ENCODE results near the gene STRN3.

The STRN3 gene

DNA sequence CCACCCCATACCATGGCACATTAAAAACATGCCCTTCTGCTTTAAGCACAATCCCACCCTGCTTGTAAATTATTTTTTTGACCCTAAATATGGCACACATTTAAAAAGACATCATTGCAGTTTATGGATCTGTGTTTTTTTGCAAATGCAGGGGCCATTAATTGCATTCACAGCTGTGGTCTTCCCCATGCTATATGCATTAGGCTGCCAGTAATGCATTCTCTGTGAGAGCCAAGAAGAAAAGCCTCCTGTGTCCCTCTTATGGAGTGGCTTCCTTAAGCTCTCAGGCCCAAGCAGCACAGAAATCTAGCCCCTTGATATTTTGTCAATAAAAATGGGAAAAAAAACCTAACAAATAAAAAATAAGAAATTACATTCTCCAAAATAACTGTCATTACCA, 172.2 kb downstream of the STRN3 start:
- H3K9me3 ChIP-seq (ENCODE audit: low read length) = no peaks in the 10 kb centered on the region
- H3K4me1 ChIP-seq (ENCODE audit: insufficient read depth, low read length, severe bottlenecking) = no peaks in the 10 kb centered on the region
- H3K27me3 ChIP-seq (ENCODE audit: insufficient read depth, low read length) = no peaks in the 10 kb centered on the region
- no peak overlapping the region for H2AFZ ChIP-seq (ENCODE audit: low read length)
- no peaks in the 10 kb centered on the region for H3K9me2 ChIP-seq (ENCODE audit: low read depth, low read length)
- no peaks in the 10 kb centered on the region for H3K36me3 ChIP-seq (ENCODE audit: insufficient read depth, low read length)
- H3K27ac ChIP-seq (ENCODE audit: low read depth, low read length, poor library complexity, severe bottlenecking) = no peak overlapping the region
- H3K4me3 ChIP-seq (ENCODE audit: low read depth, low read length, poor library complexity, severe bottlenecking) = no peak overlapping the region
- H3K4me2 ChIP-seq (ENCODE audit: low read length) = no peak overlapping the region
- no peaks in the 10 kb centered on the region for H3F3A ChIP-seq (ENCODE audit: insufficient read depth, low read length)
- no peaks in the 10 kb centered on the region for H3K79me2 ChIP-seq (ENCODE audit: insufficient read depth, low read length)
- TF ChIP-seq, protein P1, sequence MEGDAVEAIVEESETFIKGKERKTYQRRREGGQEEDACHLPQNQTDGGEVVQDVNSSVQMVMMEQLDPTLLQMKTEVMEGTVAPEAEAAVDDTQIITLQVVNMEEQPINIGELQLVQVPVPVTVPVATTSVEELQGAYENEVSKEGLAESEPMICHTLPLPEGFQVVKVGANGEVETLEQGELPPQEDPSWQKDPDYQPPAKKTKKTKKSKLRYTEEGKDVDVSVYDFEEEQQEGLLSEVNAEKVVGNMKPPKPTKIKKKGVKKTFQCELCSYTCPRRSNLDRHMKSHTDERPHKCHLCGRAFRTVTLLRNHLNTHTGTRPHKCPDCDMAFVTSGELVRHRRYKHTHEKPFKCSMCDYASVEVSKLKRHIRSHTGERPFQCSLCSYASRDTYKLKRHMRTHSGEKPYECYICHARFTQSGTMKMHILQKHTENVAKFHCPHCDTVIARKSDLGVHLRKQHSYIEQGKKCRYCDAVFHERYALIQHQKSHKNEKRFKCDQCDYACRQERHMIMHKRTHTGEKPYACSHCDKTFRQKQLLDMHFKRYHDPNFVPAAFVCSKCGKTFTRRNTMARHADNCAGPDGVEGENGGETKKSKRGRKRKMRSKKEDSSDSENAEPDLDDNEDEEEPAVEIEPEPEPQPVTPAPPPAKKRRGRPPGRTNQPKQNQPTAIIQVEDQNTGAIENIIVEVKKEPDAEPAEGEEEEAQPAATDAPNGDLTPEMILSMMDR (IDR thresholded peaks at IDR 0.05; ENCODE audit: low read length) = no peak
- TF ChIP-seq EZH2 (IDR thresholded peaks at IDR 0.05; ENCODE audit: borderline replicate concordance, low read length) = no peak
- H4K20me1 ChIP-seq (ENCODE audit: insufficient read depth, low read length) = no peaks in the 10 kb centered on the region
- H3K9ac ChIP-seq (ENCODE audit: low read length) = no peak overlapping the region

DNA sequence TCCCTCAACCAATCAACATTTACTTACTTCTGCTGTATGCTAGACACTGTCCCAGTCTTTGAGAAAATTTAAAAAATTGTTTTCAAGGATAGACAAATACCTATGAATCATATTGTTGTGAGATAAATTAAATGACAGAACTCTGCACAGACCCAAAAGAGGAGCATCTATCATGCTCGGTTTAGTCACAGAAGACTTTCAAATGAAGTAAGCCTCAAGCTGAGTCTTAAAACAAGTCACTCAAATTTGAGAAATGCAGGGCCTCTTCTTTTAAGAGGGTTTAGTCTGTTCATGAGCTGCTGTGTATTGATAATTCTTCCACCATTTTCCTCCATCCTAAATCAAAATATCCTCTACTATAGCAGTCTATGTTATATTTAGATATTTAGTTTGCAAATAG, 176.2 kb downstream of the STRN3 start:
- H3K79me2 ChIP-seq (ENCODE audit: insufficient read depth, low read length) = no peaks in the 10 kb centered on the region
- no peaks in the 10 kb centered on the region for H4K20me1 ChIP-seq (ENCODE audit: insufficient read depth, low read length)
- H3K4me1 ChIP-seq (ENCODE audit: insufficient read depth, low read length, severe bottlenecking) = no peaks in the 10 kb centered on the region
- H3K27me3 ChIP-seq (ENCODE audit: insufficient read depth, low read length) = no peaks in the 10 kb centered on the region
- H3F3A ChIP-seq (ENCODE audit: insufficient read depth, low read length) = no peaks in the 10 kb centered on the region
- H3K9me3 ChIP-seq (ENCODE audit: low read length) = no peaks in the 10 kb centered on the region
- no peak overlapping the region for H2AFZ ChIP-seq (ENCODE audit: low read length)
- no peaks in the 10 kb centered on the region for H3K36me3 ChIP-seq (ENCODE audit: insufficient read depth, low read length)
- no peak overlapping the region for H3K4me2 ChIP-seq (ENCODE audit: low read length)
- no peak overlapping the region for H3K9ac ChIP-seq (ENCODE audit: low read length)
- TF ChIP-seq EZH2 (IDR thresholded peaks at IDR 0.05; ENCODE audit: borderline replicate concordance, low read length) = no peak
- TF ChIP-seq, protein P1 (IDR thresholded peaks at IDR 0.05; ENCODE audit: low read length) = no peak
- H3K27ac ChIP-seq (ENCODE audit: low read depth, low read length, poor library complexity, severe bottlenecking) = no peak overlapping the region
- H3K4me3 ChIP-seq (ENCODE audit: low read depth, low read length, poor library complexity, severe bottlenecking) = no peak overlapping the region
- no peaks in the 10 kb centered on the region for H3K9me2 ChIP-seq (ENCODE audit: low read depth, low read length)

- no peak overlapping the region for H3K4me3 ChIP-seq (ENCODE audit: low read depth, low read length, poor library complexity, severe bottlenecking)
- H3K27ac ChIP-seq (ENCODE audit: low read depth, low read length, poor library complexity, severe bottlenecking) = no peak overlapping the region
- no peaks in the 10 kb centered on the region for H3F3A ChIP-seq (ENCODE audit: insufficient read depth, low read length)
- H3K4me1 ChIP-seq (ENCODE audit: insufficient read depth, low read length, severe bottlenecking) = no peaks in the 10 kb centered on the region
- no peaks in the 10 kb centered on the region for H4K20me1 ChIP-seq (ENCODE audit: insufficient read depth, low read length)
- no peak overlapping the region for H2AFZ ChIP-seq (ENCODE audit: low read length)
- H3K27me3 ChIP-seq (ENCODE audit: insufficient read depth, low read length) = no peaks in the 10 kb centered on the region
- no peaks in the 10 kb centered on the region for H3K9me3 ChIP-seq (ENCODE audit: low read length)
- H3K4me2 ChIP-seq (ENCODE audit: low read length) = no peak overlapping the region
- no peaks in the 10 kb centered on the region for H3K9me2 ChIP-seq (ENCODE audit: low read depth, low read length)
- TF ChIP-seq EZH2 (IDR thresholded peaks at IDR 0.05; ENCODE audit: borderline replicate concordance, low read length) = no peak
- TF ChIP-seq, protein P1 (IDR thresholded peaks at IDR 0.05; ENCODE audit: low read length) = no peak
- H3K9ac ChIP-seq (ENCODE audit: low read length) = no peak overlapping the region
- H3K36me3 ChIP-seq (ENCODE audit: insufficient read depth, low read length) = no peaks in the 10 kb centered on the region
- no peaks in the 10 kb centered on the region for H3K79me2 ChIP-seq (ENCODE audit: insufficient read depth, low read length)
Observed at GRCh38 chr14:30849354-30849753, 176.8 kb downstream of the STRN3 start.

All from OCI-LY1 (cell line).